Fibroblast of lung (primary cell): ENCODE measurements around the gene AADACL4. TPM values are rescaled to one million over a fixed set of nuclear protein-coding genes. Genes with fewer than 3 reads are reported as not detected.
"Not testable (repeated sequence)": the region's sequence is repeated elsewhere in the genome, so short reads cannot be mapped to it uniquely, and the experiment has no call there.

ENCODE experiments used
- DNase-seq, 2 donors: peaks; one replicate each; pipeline versions ENCODE4 v3.0.0 to v3.0.0-alpha.2; 2010; ENCODE audit warnings: low read depth in 2 of 2
- H2AFZ ChIP-seq: 2 replicates; pipeline ENCODE4 v1.5.1; 2012; ENCODE audit warnings: low read length, control low read depth, inconsistent platforms
- H3K27ac ChIP-seq: 2 replicates; pipeline ENCODE4 v1.5.1; 2011; ENCODE audit warnings: low read length, control low read depth; ENCODE audit not compliant: insufficient read depth
- H3K27me3 ChIP-seq: 2 replicates; pipeline ENCODE4 v1.5.1; 2011; ENCODE audit warnings: mild to moderate bottlenecking, low read length; ENCODE audit not compliant: control insufficient read depth, insufficient read depth
- H3K36me3 ChIP-seq: 2 replicates; pipeline ENCODE4 v1.5.1; 2011; ENCODE audit warnings: low read length; ENCODE audit not compliant: control insufficient read depth, insufficient read depth
- H3K4me1 ChIP-seq: 2 replicates; pipeline ENCODE4 v1.5.1; 2011; ENCODE audit warnings: low read length; ENCODE audit not compliant: control insufficient read depth, insufficient read depth; ENCODE audit errors: extremely low read depth
- H3K4me2 ChIP-seq: 2 replicates; pipeline ENCODE4 v1.5.1; 2011; ENCODE audit warnings: low read length, control low read depth; ENCODE audit not compliant: insufficient read depth; ENCODE audit errors: extremely low read depth
- H3K4me3 ChIP-seq, 4 experiments: fragments of 200-600 bp in 1 of 4; sonication (generic) in 1 of 4; replicated peaks in 1 of 4; 2 replicates each; pipeline ENCODE4 v1.5.1; 2011 to 2016; ENCODE audit warnings: low read length in 4 of 4, low read depth in 3 of 4, mild to moderate bottlenecking in 3 of 4, control low read depth in 2 of 4, inconsistent platforms in 1 of 4, mixed read lengths in 1 of 4; ENCODE audit not compliant: insufficient read depth in 1 of 4; ENCODE audit errors: control extremely low read depth in 1 of 4
- H3K79me2 ChIP-seq: 2 replicates; pipeline ENCODE4 v1.5.1; 2012; ENCODE audit warnings: mild to moderate bottlenecking, low read length, inconsistent platforms; ENCODE audit not compliant: control insufficient read depth, insufficient read depth
- H3K9ac ChIP-seq: 2 replicates; pipeline ENCODE4 v1.5.1; 2011; ENCODE audit warnings: mild to moderate bottlenecking, low read length, control low read depth; ENCODE audit not compliant: insufficient read depth
- H3K9me3 ChIP-seq: 2 replicates; pipeline ENCODE4 v1.5.1; 2012; ENCODE audit warnings: low read depth, low read length; ENCODE audit not compliant: control insufficient read depth, insufficient read depth
- H4K20me1 ChIP-seq: 2 replicates; pipeline ENCODE4 v1.5.1; 2011; ENCODE audit warnings: low read length; ENCODE audit not compliant: control insufficient read depth, insufficient read depth; ENCODE audit errors: extremely low read depth
- CTCF ChIP-seq, 2 donors: IDR thresholded peaks in 1 of 2; conservative IDR thresholded peaks in 1 of 2; 1 replicate in 1 of 2; 2 replicates in 1 of 2; pipeline ENCODE4 v1.5.1; 2011 to 2012; ENCODE audit warnings: low read length in 2 of 2, control low read depth in 1 of 2, inconsistent platforms in 1 of 2, low read depth in 1 of 2, mild to moderate bottlenecking in 1 of 2
- EZH2 ChIP-seq: IDR thresholded peaks from 2 replicates; pipeline ENCODE4 v1.5.1; 2012; ENCODE audit warnings: low read length, control low read depth, mild to moderate bottlenecking; ENCODE audit errors: missing control alignments
- polyA plus RNA-seq, 2 donors: library from polyadenylated mRNA; depleted of rRNA in 1 of 2; stranded (reverse) in 1 of 2; unstranded in 1 of 2; fragments of >200 nt; gene quantifications; 2 replicates each; pipeline ENCODE4 v1.2.1, GENCODE V29; 2011 to 2012; ENCODE audit warnings: missing spikeins in 1 of 2
- total RNA-seq: library from RNA; depleted of rRNA; stranded (reverse); fragments of >200 nt; gene quantifications from 2 replicates; pipeline ENCODE4 v1.2.1, GENCODE V29; 2014

Gene AADACL4
- total and polyA plus RNA-seq, 2 donors (not counting 1 experiment from before 2014, with no cell fraction given), result not detected

- Histone ChIP-seq H3K36me3 (no peaks in the 10 kb centered on the region), H3K79me2 (no peaks in the 10 kb centered on the region), H4K20me1 (no peaks in the 10 kb centered on the region), H3K9me3 (no peaks in the 10 kb centered on the region), H3K4me1 (no peaks in the 10 kb centered on the region), H2AFZ (no peak overlapping the region), H3K4me2 (no peak overlapping the region), H3K27me3 (peaks cover 8% of the 10 kb centered on the region), H3K9ac (no peak overlapping the region), H3K27ac (no peak overlapping the region), H3K4me3 (no peak overlapping the region)
- no peak for DNase-seq
- no peak for TF ChIP-seq EZH2
These were observed 10.8 kb downstream of the AADACL4 start for GRCh38 chr1:12654657-12655056.

DNA sequence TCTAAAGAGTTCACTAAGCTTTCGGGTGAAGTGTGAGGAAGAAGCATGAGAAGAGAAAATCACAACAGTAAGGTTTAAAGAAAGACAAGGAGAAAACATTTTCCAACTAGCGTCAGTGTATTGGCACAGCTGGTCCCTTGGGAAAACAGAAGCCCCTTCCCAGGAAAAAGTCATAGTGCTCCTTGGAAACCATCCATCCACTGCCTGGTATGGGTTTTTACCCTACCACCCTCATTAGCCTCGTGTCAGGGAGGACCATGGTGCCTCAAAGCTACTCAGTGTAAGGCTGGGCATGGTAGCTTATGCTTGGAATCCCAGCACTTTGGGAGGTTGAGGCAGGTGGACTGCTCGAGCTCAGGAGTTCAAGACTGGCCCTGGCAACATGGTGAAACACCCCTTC lies 12.7 kb downstream of the AADACL4 start:
- TF ChIP-seq EZH2, result no peak
- no peak for TF ChIP-seq CTCF (conservative IDR thresholded peaks at IDR 0.05 in 1 of 2, IDR thresholded peaks at IDR 0.05 in 1 of 2; ENCODE audit: low read depth in 1 of 2, low read length in 2 of 2)
- H4K20me1 ChIP-seq, result no peaks in the 10 kb centered on the region
- peaks cover 8% of the 10 kb centered on the region for H3K27me3 ChIP-seq
- no peak for DNase-seq
- H3K4me2 ChIP-seq, result no peak overlapping the region
- no peak overlapping the region for H3K27ac ChIP-seq
- H3K4me1 ChIP-seq, result no peaks in the 10 kb centered on the region
- H3K36me3 ChIP-seq, result no peaks in the 10 kb centered on the region
- H3K9me3 ChIP-seq, result no peaks in the 10 kb centered on the region
- H3K4me3 ChIP-seq, result no peak overlapping the region
- H3K9ac ChIP-seq, result no peak overlapping the region
- H2AFZ ChIP-seq, result no peak overlapping the region
- H3K79me2 ChIP-seq, result no peaks in the 10 kb centered on the region

DNA sequence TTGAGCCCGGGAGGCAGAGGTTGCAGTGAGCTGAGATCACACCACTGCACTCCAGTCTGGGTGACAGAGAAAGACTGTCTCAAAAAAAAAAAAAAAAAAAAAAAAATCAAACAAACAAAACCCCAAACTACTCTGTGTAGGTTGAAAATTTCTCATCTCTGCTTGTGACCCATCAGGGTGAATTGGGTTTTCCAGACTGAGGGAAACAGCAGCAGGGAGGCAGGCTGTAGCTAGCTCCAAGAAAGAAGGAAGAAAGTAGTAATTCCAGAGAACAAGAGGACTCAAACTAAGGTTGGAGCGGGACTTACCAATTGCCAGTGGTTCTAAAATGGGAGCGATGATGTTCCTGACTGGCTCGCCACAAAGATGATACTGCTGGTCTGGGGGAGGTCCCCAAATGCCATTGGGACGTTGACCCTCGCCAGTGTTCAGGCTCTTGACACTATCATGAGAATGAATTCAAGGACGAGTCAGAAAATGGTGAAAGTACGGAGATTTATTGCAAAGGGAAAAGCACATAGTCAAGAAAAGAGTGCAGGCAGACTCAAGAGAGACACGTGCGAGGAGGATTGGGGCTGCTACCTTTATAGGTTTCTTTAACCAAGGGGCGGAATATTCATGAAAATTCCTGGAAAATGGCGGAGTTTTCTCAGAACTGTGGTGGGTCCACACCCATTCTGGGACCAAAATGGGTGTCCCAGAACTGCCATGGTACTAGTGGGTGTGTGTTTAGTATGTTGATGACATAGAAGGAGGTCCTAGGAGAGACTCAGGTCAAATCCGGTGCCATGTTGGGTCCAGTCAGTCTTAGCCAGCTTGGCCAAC lies 13.4 kb downstream of the AADACL4 start:
- no peaks in the 10 kb centered on the region for H3K9me3 ChIP-seq
- no peaks in the 10 kb centered on the region for H3K4me1 ChIP-seq
- H2AFZ ChIP-seq, result no peak overlapping the region
- H4K20me1 ChIP-seq, result no peaks in the 10 kb centered on the region
- no peaks in the 10 kb centered on the region for H3K36me3 ChIP-seq
- no peak overlapping the region for H3K4me3 ChIP-seq
- no peak for DNase-seq
- no peak for TF ChIP-seq CTCF (conservative IDR thresholded peaks at IDR 0.05 in 1 of 2, IDR thresholded peaks at IDR 0.05 in 1 of 2; ENCODE audit: low read depth in 1 of 2, low read length in 2 of 2)
- no peak for TF ChIP-seq EZH2
- no peak overlapping the region for H3K9ac ChIP-seq
- no peaks in the 10 kb centered on the region for H3K79me2 ChIP-seq
- no peak overlapping the region for H3K4me2 ChIP-seq
- H3K27ac ChIP-seq, result no peak overlapping the region
- peaks cover 8% of the 10 kb centered on the region for H3K27me3 ChIP-seq

DNA sequence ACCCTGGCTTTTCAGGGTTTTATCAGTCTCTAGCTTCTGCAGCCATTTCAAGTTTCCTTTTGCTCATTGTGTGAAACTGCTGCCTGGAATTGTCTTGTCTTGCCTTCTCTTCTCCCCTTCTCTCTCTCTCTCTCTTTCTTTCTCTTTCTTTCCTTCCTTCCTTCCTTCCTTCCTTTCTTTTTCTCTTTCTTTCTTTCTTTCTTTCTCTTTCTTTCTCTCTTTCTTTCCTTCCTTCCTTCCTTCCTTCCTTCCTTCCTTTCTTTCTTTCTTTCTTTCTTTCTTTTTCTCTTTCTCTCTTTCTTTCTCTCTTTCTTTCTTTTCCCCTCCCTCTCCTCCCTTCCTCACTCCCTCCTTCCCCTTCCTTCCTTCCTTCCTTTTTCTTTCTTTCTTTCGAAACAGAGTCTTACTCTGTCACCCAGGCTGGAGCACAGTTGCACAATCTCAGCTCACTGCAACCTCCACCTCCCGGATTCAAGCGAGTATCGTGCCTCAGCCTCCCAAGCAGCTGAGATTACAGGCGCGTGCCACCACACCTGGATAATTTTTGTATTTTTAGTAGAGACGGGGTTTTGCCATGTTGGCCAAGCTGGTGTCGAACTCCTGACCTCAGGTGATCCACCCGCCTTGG lies 14.1 kb downstream of the AADACL4 start:
- not testable (repeated sequence) for H3K79me2 ChIP-seq, H4K20me1 ChIP-seq, DNase-seq, H3K27me3 ChIP-seq, H3K9ac ChIP-seq, H3K36me3 ChIP-seq, H2AFZ ChIP-seq, H3K9me3 ChIP-seq, H3K27ac ChIP-seq, H3K4me1 ChIP-seq, H3K4me3 ChIP-seq, H3K4me2 ChIP-seq
